Fibroblast of mammary gland (primary cell): Measurements from ENCODE around the gene PUDP.
A peak's percentile ranks its signal among the peaks of the same experiment; 100 is the strongest.

ENCODE experiments used
- DNase-seq: peaks from one replicate; pipeline ENCODE4 v3.0.0-alpha.2; 2010; ENCODE audit warnings: low read depth
- H3K4me3 ChIP-seq: 2 replicates; pipeline ENCODE4 v1.5.1; 2011; ENCODE audit warnings: low read depth, mild to moderate bottlenecking, low read length, moderate library complexity; ENCODE audit not compliant: control insufficient read depth
- TF ChIP-seq, protein P1 (sequence below): conservative IDR thresholded peaks from 2 replicates; pipeline ENCODE4 v1.5.1; 2011; ENCODE audit warnings: low read depth, low read length, inconsistent platforms; ENCODE audit not compliant: control insufficient read depth, insufficient read depth

PUDP gene

GRCh38 chrX:7147978-7148854 is at the start of gene PUDP:
TSS of gene PUDP (minus strand) at chrX:7148153. CDS start at chrX:7148113, 40 bp downstream.
- peak within 1 kb of the TSS; percentile 97 for H3K4me3 ChIP-seq
- TF ChIP-seq, protein P1, sequence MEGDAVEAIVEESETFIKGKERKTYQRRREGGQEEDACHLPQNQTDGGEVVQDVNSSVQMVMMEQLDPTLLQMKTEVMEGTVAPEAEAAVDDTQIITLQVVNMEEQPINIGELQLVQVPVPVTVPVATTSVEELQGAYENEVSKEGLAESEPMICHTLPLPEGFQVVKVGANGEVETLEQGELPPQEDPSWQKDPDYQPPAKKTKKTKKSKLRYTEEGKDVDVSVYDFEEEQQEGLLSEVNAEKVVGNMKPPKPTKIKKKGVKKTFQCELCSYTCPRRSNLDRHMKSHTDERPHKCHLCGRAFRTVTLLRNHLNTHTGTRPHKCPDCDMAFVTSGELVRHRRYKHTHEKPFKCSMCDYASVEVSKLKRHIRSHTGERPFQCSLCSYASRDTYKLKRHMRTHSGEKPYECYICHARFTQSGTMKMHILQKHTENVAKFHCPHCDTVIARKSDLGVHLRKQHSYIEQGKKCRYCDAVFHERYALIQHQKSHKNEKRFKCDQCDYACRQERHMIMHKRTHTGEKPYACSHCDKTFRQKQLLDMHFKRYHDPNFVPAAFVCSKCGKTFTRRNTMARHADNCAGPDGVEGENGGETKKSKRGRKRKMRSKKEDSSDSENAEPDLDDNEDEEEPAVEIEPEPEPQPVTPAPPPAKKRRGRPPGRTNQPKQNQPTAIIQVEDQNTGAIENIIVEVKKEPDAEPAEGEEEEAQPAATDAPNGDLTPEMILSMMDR = peak; percentile 7
- peak; percentile 78 for DNase-seq

GRCh38 chrX:7194606-7195005 is 46.7 kb upstream of the PUDP start:
- no peak for DNase-seq
- no peak overlapping the region for H3K4me3 ChIP-seq
- TF ChIP-seq, protein P1 = no peak

- no peak for DNase-seq
- TF ChIP-seq, protein P1 = no peak
- H3K4me3 ChIP-seq = no peak overlapping the region
Measured at GRCh38 chrX:7192871-7193270, 44.9 kb upstream of the PUDP start.

GRCh38 chrX:7191681-7192110 is 43.7 kb upstream of the PUDP start:
- DNase-seq = peak; percentile 12
- TF ChIP-seq, protein P1 = peak; percentile 31
- H3K4me3 ChIP-seq = no peak overlapping the region

DNA sequence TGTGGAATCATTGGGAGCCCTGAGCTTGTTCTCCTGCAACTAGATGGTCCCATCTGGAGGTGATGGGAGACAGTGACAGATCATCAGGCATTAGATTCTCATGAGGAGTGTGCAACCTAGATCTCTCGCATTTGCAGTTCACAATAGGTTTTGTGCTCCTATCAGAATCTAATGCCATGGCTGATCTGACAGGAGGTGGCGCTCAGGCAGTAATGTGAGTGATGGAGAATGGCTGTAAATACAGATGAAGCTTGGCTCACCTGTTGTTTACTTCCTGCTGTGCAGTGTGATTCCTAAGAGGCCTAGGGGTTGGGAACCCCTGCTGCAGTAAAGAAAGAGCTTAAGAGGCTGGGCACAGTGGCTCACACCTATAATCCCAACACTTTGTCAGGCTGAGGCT is 42.2 kb upstream of the PUDP start:
- TF ChIP-seq, protein P1 = no peak
- DNase-seq = no peak
- no peak overlapping the region for H3K4me3 ChIP-seq

DNA sequence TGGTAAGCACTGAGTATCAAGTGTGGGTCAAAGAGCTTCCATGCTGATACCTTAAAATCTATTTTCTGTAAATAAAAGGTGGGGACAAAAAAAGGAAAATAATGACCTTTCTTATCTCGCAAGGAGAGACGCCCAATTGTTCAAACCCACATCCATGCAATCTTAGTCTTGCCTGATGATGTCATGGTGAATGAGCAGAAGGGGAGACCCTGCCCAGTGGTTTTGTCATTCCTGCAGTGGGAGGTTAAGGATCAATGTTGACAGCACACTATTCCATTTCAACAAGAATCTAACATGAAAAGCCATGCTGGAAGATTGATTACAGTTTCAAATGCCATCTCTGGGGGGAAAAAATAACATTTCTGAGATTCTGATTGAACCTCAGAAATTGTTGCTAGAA is 40.7 kb upstream of the PUDP start:
- no peak for DNase-seq
- no peak overlapping the region for H3K4me3 ChIP-seq
- TF ChIP-seq, protein P1 = no peak
